KMS-11 (cell line): ENCODE results near the gene KLHL21.
A peak's percentile ranks its signal among the peaks of the same experiment; 100 is the strongest.
"Not testable (repeated sequence)": the region's sequence is repeated elsewhere in the genome, so short reads cannot be mapped to it uniquely, and the experiment has no call there.

Experiments used
- H2AFZ ChIP-seq: fragments of 200-600 bp; sonication (generic); 2 replicates; pipeline ENCODE4 v1.6.1; 2016; ENCODE audit warnings: antibody characterized with exemption, mixed run types, low read depth
- H3K27ac ChIP-seq: fragments of 200-600 bp; sonication (generic); 2 replicates; pipeline ENCODE4 v1.6.1; 2016; ENCODE audit warnings: mild to moderate bottlenecking, mixed run types
- H3K27me3 ChIP-seq: fragments of 200-600 bp; sonication (generic); 2 replicates; pipeline ENCODE4 v1.6.1; 2017; ENCODE audit warnings: mild to moderate bottlenecking, low read depth, mixed run types, moderate library complexity; ENCODE audit not compliant: insufficient read depth
- H3K36me3 ChIP-seq: fragments of 200-600 bp; sonication (generic); 2 replicates; pipeline ENCODE4 v1.6.1; 2017; ENCODE audit warnings: mild to moderate bottlenecking, mixed run types; ENCODE audit not compliant: insufficient read depth
- H3K4me1 ChIP-seq: fragments of 200-600 bp; sonication (generic); 2 replicates; pipeline ENCODE4 v1.6.1; 2016; ENCODE audit warnings: mild to moderate bottlenecking, low read depth, mixed run types; ENCODE audit not compliant: poor library complexity, severe bottlenecking
- H3K4me2 ChIP-seq: fragments of 200-600 bp; sonication (generic); 2 replicates; pipeline ENCODE4 v1.7.0; 2016; ENCODE audit warnings: mild to moderate bottlenecking, mixed run types
- H3K4me3 ChIP-seq: fragments of 200-600 bp; sonication (generic); IDR thresholded peaks from 2 replicates; pipeline ENCODE4 v1.6.1; 2017; ENCODE audit warnings: low read depth, low read length, mixed read lengths; ENCODE audit not compliant: insufficient read depth
- H3K79me2 ChIP-seq: fragments of 200-600 bp; sonication (generic); 2 replicates; pipeline ENCODE4 v1.6.1; 2016; ENCODE audit warnings: low read depth, mixed run types; ENCODE audit not compliant: insufficient read depth
- H3K9ac ChIP-seq: fragments of 200-600 bp; sonication (generic); 2 replicates; pipeline ENCODE4 v1.6.1; 2016; ENCODE audit warnings: mild to moderate bottlenecking, mixed run types
- H4K20me1 ChIP-seq: fragments of 200-600 bp; sonication (generic); 2 replicates; pipeline ENCODE4 v1.6.1; 2016; ENCODE audit warnings: mild to moderate bottlenecking, mixed run types; ENCODE audit not compliant: insufficient read depth
- TF ChIP-seq, protein P1 (sequence below): fragments of 200-600 bp; sonication (generic); conservative IDR thresholded peaks from 2 replicates; pipeline ENCODE4 v1.6.1; 2017; ENCODE audit warnings: low read depth, mild to moderate bottlenecking, antibody characterized with exemption, low read length, moderate library complexity, mixed read lengths

The KLHL21 gene

DNA sequence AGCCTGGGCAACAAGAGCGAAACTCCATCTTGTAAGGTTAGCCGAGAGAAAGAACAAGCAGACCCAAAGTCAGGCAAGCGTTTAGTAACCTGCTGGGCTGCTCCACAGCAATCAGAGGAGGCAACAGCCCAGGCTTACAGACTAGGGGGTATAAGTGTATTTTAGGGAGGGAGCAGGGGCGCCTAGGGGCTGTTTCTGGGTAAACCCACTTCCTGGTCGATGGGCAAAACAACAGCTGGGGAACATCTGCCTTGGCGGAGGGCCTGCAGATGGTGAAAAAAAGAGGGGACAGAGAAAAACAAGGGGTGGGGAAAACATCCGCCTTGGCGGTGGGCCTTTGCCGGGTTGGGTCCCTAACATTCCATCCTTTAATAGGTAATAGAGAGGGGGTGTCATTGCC lies 42.4 kb downstream of the KLHL21 start:
- H2AFZ ChIP-seq: no peak overlapping the region
- H3K36me3 ChIP-seq: no peaks in the 10 kb centered on the region

DNA sequence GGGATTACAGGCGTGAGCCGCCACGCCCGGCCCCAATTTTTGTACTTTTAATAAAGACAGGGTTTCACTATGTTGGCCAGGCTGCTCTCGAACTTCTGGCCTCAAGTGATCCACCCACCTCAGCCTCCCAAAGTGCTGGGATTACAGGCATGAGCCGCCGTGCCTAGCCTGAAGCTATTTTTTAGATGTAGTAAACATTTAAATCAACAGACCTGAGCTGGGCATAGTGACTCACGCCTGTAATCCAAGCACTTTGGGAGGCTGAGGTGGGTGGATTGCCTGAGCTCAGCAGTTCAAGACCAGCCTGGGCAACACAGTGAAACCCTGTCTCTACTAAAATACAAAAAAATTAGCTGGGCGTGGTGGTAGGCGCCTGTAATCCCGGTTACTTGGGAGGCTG lies 43.5 kb downstream of the KLHL21 start:
- H3K79me2 ChIP-seq, H4K20me1 ChIP-seq, H3K9ac ChIP-seq, H3K27ac ChIP-seq, H3K4me2 ChIP-seq, H3K36me3 ChIP-seq, H2AFZ ChIP-seq, H3K4me1 ChIP-seq, H3K4me3 ChIP-seq: not testable (repeated sequence)
- H3K27me3 ChIP-seq: peaks cover 11% of the 10 kb centered on the region; the same call in 1 of the 2 replicates

More for the DNA sequence above, 42.4 kb downstream of the KLHL21 start:
- TF ChIP-seq, protein P1, sequence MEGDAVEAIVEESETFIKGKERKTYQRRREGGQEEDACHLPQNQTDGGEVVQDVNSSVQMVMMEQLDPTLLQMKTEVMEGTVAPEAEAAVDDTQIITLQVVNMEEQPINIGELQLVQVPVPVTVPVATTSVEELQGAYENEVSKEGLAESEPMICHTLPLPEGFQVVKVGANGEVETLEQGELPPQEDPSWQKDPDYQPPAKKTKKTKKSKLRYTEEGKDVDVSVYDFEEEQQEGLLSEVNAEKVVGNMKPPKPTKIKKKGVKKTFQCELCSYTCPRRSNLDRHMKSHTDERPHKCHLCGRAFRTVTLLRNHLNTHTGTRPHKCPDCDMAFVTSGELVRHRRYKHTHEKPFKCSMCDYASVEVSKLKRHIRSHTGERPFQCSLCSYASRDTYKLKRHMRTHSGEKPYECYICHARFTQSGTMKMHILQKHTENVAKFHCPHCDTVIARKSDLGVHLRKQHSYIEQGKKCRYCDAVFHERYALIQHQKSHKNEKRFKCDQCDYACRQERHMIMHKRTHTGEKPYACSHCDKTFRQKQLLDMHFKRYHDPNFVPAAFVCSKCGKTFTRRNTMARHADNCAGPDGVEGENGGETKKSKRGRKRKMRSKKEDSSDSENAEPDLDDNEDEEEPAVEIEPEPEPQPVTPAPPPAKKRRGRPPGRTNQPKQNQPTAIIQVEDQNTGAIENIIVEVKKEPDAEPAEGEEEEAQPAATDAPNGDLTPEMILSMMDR: no peak
- H3K79me2 ChIP-seq: no peaks in the 10 kb centered on the region
- H3K27ac ChIP-seq: no peak overlapping the region
- no peak overlapping the region for H3K4me3 ChIP-seq
- no peaks in the 10 kb centered on the region for H4K20me1 ChIP-seq
- H3K4me2 ChIP-seq: no peak overlapping the region
- no peak overlapping the region for H3K9ac ChIP-seq
- H3K4me1 ChIP-seq: no peaks in the 10 kb centered on the region
- H3K27me3 ChIP-seq: peaks cover 19% of the 10 kb centered on the region; the same call in 1 of the 2 replicates

DNA sequence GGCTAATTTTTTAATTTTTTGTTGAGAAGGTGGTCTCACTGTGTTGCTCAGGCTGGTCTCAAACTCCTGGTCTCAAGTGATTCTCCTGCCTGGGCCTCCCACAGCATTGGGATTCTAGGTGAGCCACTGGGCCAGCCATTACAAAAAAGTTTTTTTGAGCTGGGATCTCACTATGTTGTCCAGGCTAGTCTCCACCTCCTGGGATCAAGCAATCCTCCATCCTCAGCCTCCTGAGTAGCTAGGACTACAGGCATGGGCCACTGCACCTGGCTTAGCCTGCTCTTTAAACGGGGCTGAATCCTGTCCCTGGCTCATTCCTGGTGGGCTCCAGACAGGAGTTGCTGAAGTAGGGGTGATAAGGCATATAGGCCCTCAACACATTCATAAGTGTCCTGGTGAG lies 45.1 kb downstream of the KLHL21 start:
- H3K4me3 ChIP-seq: no peak overlapping the region
- H3K27ac ChIP-seq: no peak overlapping the region
- TF ChIP-seq, protein P1: no peak
- peaks cover 17% of the 10 kb centered on the region for H3K79me2 ChIP-seq
- H3K9ac ChIP-seq: no peak overlapping the region
- H3K27me3 ChIP-seq: no peaks in the 10 kb centered on the region; the same call in 1 of the 2 replicates
- no peaks in the 10 kb centered on the region for H4K20me1 ChIP-seq
- no peak overlapping the region for H3K4me2 ChIP-seq
- H3K36me3 ChIP-seq: no peaks in the 10 kb centered on the region
- peaks cover 15% of the 10 kb centered on the region for H3K4me1 ChIP-seq
- H2AFZ ChIP-seq: no peak overlapping the region

DNA sequence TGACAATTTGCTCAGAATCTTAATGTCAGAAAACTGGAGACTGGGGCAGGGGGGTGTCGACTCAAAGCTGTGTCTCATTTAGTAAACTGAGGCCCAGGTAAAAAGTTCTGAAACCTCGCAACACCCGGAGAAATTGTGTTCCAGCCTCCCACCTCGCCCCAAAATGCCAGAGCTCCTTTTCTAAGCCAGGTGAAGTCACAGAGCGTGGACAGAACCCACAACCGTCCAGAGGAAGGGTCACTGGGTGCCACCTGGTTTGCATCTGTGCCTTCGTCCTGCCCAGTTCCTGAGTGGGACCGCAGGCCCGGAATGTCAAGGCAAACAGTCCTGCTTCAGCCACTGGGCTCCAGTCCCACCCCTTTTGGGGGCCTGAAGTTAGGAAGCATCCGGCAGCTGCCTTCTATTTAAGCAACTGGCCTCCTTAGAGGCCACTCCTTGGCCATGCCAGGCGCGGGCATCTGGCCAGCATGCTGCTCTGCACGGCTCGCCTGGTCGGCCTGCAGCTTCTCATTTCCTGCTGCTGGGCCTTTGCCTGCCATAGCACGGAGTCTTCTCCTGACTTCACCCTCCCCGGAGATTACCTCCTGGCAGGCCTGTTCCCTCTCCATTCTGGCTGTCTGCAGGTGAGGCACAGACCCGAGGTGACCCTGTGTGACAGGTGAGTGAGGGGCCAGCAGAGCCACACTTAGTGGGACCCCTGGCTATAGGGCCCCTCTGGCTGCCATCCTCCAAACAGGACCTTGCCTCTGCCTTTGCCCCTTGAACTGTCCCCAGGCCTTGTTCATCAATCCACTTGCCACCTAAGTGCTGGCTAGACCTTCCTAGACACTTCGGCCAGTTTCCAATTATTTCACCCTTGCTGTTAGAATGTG lies 47.5 kb downstream of the KLHL21 start, which contains the start of gene TAS1R1:
Gene TAS1R1, plus strand, starts transcription at position 401 of the 872 bp plus-strand sequence. Its CDS starts 67 bp downstream, at position 468.
- Histone ChIP-seq H3K27ac (peak within 1 kb of the TSS; percentile 52), H2AFZ (peak within 1 kb of the TSS; percentile 99)
- TF ChIP-seq, protein P1: no peak

More for the DNA sequence above, 47.5 kb downstream of the KLHL21 start, which contains the start of gene TAS1R1:
- Histone ChIP-seq H4K20me1 (no peaks in the 10 kb centered on the region), H3K4me3 (peak within 1 kb of the TSS; percentile 83), H3K4me1 (peaks cover 18% of the 10 kb centered on the region), H3K9ac (peak within 1 kb of the TSS; percentile 92), H3K36me3 (peaks cover 2% of the 10 kb centered on the region; the same call in 1 of the 2 replicates), H3K27me3 (no peaks in the 10 kb centered on the region), H3K4me2 (peak within 1 kb of the TSS; percentile 74), H3K79me2 (peaks cover 19% of the 10 kb centered on the region)
